AG08395 (cell line): ENCODE data around the gene TPRG1.
A peak's percentile ranks its signal among the peaks of the same experiment; 100 is the strongest.

Experiments
- DNase-seq: peaks from one replicate; pipeline ENCODE4 v3.0.0; 2012; ENCODE audit warnings: mixed read lengths, low spot score

TPRG1 gene

DNA sequence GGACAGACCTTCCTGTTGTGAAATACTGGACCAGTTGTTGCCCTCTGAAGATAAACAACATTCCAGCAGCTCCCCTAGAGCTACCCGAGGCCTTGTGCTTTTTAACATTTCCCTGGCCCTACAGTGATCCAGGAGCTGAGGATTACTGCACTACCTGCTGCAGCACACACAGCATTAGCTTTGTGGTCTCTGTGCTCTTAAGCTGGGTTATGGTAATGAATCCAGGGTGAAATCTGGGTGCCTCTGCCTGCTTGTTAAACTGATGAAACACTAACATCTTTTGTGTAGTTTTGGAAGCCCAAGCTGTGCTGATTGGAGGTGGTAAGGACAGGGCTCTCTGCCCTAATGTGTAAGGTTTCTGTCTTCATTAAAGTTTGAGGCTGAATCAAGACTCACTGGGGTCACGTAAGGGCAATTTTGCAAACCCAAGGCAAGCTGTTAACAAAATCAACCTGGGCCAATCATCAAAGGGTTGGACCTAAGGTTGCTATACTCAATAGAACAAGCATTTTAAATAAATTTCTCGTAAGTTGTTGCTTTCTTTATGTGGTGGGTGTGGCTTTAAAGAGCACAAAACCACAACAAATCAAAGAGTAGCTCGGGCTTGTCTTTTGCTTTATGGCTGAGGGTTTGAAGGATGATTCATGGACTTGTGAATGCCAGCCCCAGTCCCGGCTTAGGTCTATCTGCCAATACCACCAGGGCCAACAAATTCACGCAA is 183.9 kb downstream of the TPRG1 start:
- DNase-seq, result peak; percentile 50

GRCh38 chr3:189360291-189360690 is 188.5 kb downstream of the TPRG1 start:
- no peak for DNase-seq

DNA sequence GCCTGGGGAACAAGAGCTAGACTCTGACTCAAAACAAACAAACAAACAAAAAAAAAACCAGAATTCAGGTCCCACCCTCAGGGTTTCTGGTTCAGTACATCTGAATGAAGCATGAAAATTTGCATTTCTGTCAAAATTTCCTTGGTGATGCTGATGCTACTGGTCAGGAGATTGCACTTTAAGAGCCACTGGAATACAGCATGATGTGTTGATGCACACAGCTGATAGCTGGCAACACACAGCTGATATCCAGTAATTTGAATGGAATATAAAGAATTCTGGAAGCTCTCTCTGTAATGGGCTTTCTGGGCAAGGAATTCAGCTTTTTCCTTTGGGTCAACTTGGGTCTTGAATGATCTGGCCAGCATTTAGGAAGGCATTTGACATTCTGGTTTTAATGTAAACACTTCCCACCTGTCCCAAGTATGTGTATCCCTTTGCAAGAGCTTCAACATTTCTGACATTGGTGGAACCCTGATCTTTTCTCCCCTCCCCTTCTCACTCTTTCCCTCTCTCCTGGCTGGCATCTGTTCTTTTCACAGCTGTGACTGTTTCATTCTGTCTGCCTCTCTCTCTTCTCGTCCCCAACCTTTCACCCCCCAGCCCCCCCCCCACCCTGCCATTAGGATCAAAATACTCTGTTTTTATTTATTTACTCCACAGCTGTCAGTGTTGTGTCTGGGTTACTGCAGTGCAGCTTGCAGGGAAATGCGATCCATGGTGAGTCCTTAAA is 189.5 kb downstream of the TPRG1 start:
- peak; percentile 4 for DNase-seq

DNA sequence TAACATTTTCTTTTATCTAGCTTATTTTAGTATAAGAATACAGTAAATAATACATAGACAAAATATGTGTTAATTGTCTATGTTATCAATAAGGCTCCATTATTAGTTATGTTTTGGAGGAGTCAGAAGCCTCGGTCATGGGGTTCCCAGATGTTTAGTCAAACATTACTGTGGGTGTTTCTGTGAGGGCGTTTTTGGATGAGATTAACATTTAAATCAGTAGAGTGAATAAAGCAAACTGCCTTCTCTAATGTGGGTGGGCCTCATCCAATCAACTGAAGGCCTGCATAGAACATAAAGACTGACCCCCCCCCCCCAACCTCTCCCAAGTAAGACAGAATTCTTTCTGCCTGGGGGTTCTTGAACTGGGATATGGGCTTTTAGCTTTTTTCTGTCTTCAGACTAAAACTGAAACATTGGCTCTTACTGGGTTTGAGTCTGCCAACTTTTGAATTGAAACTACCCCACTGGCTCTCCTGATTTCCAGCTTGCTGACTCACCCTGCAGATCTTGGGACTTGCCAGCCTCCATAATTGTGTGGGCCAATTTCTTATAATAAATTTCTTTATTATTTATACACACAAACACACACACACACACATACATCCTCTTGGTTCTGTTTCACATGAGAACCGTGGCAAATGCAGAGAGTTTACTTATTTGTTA is 192.0 kb downstream of the TPRG1 start:
- DNase-seq, result peak; percentile 10

- peak; percentile 14 for DNase-seq
Observed at GRCh38 chr3:189365609-189366564, 194.1 kb downstream of the TPRG1 start.

- no peak for DNase-seq
Observed at GRCh38 chr3:189368384-189368783, 196.6 kb downstream of the TPRG1 start.

DNA sequence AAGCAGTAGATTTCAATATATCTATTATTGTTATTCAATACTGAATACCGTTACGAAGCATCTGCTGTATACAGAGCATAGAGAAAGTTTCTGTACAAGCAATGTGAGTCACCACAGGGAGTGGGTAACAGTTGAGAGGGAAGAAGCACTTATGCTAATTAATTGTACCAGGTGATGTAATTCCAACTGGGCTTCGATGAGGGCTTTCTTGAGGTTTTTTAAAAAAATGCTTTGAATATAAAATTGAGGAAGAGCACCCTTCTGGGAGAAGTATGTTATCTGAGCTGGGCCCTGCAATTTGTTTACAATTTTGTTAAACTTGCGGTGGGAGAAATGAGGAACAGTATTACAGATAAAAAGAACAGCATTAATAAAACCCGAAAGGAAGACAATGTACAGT is 197.9 kb downstream of the TPRG1 start:
- no peak for DNase-seq

DNA sequence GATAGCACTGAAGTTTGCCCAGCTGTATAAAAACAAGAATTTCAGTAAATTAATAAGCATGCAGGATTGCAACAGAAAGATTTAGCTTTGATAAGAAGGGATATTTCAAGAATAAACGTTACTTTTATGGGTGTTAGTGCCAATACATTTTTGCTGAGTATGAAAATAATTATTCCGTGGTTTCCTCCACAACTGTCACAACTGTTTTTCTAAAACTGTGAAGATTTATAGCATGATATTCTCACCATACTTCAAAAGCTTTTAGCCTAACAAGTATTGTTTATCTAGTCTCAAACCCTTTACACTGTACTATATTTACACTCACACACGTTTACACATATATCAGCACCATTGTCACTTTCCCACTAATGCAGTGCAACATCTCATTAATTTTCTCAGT is 200.5 kb downstream of the TPRG1 start:
- no peak for DNase-seq
